GM23248 (cell line): ENCODE measurements around the gene CYP2U1.

Experiments used
- EZH2 ChIP-seq: fragments of 200-600 bp; sonication (generic); IDR thresholded peaks from 2 replicates; pipeline ENCODE4 v1.6.1; 2018; ENCODE audit warnings: antibody characterized with exemption, mild to moderate bottlenecking; ENCODE audit not compliant: insufficient read depth, poor library complexity, severe bottlenecking
- EZH2phosphoT487 ChIP-seq: fragments of 200-600 bp; sonication (generic); IDR thresholded peaks from 2 replicates; pipeline ENCODE4 v1.6.1; 2018; ENCODE audit warnings: antibody characterized with exemption, moderate library complexity, mild to moderate bottlenecking, low read depth; ENCODE audit not compliant: insufficient read depth

DNA sequence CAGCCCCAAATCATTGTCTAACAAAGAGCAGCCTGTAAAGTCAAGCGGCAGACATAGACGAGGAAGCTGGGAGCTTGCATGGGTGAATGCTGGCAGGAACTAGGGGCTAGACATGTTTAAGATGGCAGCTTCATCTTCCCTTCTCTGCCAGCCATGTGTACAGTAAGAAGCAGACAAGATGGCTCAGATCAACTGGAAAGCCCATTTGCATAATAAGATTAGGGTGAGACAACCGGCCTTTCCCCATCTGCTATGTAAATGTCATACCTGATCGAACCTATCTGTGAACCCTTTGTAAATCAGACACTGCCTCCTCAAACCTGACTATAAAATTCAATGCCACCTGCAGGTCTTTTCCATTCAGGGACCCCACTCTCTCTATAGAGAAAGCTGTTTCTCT, 35.6 kb downstream of the CYP2U1 start:
- TF ChIP-seq EZH2, result no peak
- no peak for TF ChIP-seq EZH2phosphoT487
